Activated CD4-positive, alpha-beta T cell treated with anti-CD3 and anti-CD28 coated beads, Interleukin-2, Interleukin-4, amounts not matched to agents 100 ng/mL and 50 ng/mL, durations not matched to agents 16 hours and 8 hours (primary cell): ENCODE results near the gene MTUS2.
A peak's percentile ranks its signal among the peaks of the same experiment; 100 is the strongest.

Source experiments
- DNase-seq: peaks from one replicate; pipeline ENCODE4 v3.0.0-alpha.2; 2020; ENCODE audit warnings: low spot score

MTUS2 gene

GRCh38 chr13:29452773-29453616 lies 632.9 kb downstream of the MTUS2 start:
- DNase-seq, result no peak

- DNase-seq, result no peak
Observed at GRCh38 chr13:29453617-29454011, 633.5 kb downstream of the MTUS2 start.

GRCh38 chr13:29454931-29455481 lies 634.9 kb downstream of the MTUS2 start:
- no peak for DNase-seq

DNA sequence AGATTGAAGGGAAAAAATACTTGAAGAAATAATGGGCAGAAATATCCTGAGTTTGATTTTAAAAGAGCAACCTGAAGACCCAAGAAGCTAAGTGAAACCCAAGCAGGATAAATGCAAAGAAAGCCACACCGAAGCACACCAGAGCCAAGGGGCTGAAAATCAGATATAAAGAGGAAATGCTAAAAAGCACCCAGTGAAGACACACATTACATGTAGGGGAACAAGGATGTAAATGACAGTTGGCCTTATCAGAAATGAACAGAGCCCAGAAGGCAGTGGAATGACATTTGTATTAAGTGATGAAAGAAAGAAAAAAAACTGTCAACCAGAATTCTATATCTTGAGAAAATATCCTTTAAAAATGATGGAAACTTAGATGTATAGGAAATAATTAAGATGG lies 636.3 kb downstream of the MTUS2 start:
- no peak for DNase-seq

- DNase-seq, result no peak
Observed at GRCh38 chr13:29457299-29457698, 637.2 kb downstream of the MTUS2 start.

GRCh38 chr13:29458419-29458818 lies 638.3 kb downstream of the MTUS2 start:
- DNase-seq, result no peak

DNA sequence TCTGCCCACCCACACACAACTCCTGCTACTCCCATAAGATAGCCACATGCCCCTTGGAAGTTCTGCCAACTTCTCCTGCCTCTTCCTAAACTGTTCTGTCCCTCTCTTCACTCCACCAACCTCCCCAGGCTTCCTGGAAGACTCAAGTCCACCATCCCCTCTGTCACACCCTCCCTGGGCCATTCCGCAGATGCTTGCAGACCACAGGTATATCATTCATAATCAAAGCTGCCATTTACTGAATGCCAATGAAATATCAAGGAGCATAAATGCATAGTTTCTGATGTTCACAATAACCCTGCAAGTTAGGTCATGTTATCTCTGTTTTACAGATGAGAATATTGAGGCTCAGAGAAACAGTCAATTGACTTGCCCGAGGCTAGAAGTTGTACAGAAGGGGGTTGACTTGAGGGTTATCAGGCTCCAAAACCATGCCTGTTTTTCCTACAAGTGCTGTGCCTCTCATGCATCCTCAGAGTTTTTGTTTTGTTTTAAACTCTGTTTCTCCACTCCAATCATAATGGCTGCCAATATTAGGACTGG lies 639.7 kb downstream of the MTUS2 start:
- DNase-seq, result no peak

GRCh38 chr13:29464105-29464679 lies 644.1 kb downstream of the MTUS2 start:
- DNase-seq, result no peak

- DNase-seq, result no peak
Observed at GRCh38 chr13:29465741-29466293, 645.7 kb downstream of the MTUS2 start.

DNA sequence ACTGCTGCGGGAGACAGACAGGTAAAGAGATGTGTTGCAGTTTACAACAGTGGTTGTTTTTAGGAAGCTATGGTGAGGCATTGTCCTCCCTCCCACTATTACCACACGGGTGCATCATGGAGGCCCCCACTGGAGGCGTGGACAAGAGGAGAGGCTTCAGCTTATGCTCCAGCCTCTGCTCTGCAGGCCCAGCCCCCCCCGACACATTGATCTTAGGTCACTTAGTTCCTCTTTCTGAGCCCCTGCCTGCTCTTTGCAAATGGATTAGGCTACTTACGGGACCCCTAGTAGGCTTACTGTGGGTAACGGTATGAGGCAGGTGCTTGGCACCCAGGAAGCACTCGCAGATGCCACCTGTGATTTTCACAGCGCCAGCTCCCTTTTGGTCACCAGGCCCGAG lies 651.4 kb downstream of the MTUS2 start:
- no peak for DNase-seq

- DNase-seq, result peak; percentile 49
Observed at GRCh38 chr13:29472332-29472961, 652.3 kb downstream of the MTUS2 start.

DNA sequence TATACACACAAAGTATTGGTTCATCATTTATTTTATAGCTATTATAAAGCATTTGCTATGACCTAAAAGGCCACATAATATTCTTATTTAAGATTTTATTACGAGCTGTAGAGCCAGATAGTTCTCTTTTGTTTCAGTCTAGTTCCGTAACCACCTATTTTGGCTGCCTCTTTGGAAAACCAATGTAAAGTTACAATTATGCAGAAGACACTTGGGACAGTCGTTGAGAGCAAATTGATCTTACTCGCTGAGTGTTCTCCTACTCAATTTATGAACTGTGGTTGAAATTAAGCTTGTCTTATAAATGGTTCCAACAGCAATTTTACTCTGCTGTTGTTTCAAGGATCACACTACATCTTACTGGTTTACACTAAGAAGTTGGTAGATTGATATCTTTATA lies 653.0 kb downstream of the MTUS2 start:
- DNase-seq, result no peak

DNA sequence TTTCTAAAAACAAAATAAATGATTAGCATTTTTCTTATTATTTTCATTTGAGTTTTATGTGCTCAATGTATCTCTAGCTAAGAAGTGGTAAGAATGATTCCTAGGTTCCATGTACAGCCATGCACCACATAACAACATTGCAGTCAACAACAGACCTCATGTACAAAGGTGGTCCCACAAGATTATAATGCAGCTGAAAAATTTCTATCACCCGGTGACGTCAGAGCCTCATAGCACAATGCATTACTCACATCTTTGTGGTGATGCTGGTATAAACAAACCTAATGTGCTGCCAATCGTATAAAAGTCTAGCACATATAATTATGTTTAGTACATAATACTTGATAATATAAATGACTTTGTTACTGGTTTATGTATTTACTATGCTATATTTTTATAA lies 654.9 kb downstream of the MTUS2 start:
- no peak for DNase-seq

DNA sequence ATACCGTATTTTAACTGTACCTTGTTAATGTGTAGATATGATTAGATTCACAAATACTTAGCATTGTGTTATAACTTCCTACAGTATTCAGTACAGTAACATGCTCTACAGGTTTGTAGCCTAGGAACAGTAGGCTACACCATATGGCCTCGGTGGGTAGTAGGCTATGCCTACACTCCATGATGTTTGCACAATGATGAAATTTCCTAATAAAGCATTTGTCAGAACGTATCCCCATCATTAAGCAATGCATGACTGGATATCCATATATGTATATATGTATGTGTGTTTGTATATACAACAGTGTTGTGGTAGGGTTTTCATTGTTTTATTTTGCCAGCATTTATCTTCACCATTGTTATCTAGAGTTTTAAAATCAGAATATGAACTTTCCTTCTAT lies 655.9 kb downstream of the MTUS2 start:
- DNase-seq, result no peak

GRCh38 chr13:29479716-29480492 lies 659.8 kb downstream of the MTUS2 start:
- DNase-seq, result no peak

DNA sequence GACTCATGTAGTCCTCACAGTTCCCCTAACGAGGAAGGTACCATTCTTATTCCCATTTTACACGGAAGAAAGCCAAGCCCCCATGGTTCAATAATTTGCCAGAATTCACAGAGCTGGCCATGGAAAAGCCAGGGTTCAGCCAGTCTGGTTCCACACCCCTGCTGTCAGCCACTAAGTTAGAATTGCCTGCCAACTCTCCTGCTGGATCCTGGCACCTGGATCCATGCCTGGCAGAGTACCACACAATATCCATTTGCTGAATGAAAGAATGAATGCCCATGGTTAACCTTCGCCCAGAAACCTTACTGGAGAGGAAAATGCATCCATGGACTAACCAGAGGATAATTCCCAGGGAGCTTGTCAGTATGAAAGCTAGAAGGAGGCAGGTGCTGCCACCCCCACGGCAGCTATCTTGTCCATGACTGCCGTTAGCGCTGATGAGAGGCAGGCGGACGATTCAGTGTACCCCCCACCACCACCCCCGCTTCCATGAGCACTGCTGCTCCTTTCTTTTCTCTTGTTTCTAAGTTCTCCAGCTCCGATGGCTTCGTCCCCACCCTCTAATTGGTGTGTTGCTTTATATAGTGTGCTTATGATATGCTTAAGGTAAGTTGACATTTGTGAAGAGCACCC lies 660.9 kb downstream of the MTUS2 start:
- DNase-seq, result no peak

- no peak for DNase-seq
Observed at GRCh38 chr13:29481603-29482002, 661.5 kb downstream of the MTUS2 start.

DNA sequence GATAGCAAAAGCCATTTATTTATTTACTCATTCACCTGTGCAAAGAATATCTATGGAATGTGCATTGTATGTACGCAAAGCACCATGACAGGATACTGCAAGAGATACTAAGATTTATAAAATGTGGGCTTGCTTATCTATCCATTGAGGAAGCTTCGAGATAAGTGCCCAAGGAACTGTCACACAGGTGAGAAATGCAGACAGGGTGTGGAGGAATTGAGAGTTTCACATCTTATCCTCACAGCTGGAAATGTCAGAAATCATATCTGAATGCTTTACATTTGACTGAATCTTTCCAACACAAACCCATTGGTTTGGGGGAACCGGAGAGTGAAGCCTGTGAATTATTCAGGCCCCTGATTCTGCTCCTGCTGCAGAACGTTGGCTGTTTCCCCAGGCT lies 662.4 kb downstream of the MTUS2 start:
- DNase-seq, result no peak

DNA sequence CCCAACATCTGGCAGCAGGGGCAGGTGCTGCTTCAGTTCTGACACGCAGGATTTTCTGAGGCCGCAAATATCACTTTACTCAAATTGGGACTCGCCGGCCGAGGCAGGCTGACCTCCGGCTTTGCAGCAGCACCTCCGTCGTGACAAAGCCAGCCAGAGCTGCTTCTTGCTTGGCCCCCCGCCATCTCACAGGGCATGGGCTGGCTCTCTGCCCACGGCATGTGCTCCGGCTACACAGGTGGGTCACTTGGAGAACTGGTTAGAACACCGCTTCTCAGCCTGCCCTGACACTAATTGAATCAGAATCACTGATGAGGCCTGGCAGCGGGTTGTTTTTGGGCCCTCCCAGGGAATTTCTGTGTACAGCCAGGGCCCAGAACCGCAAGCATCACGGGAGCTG lies 663.1 kb downstream of the MTUS2 start:
- DNase-seq, result no peak

GRCh38 chr13:29483623-29484022 lies 663.5 kb downstream of the MTUS2 start:
- no peak for DNase-seq

DNA sequence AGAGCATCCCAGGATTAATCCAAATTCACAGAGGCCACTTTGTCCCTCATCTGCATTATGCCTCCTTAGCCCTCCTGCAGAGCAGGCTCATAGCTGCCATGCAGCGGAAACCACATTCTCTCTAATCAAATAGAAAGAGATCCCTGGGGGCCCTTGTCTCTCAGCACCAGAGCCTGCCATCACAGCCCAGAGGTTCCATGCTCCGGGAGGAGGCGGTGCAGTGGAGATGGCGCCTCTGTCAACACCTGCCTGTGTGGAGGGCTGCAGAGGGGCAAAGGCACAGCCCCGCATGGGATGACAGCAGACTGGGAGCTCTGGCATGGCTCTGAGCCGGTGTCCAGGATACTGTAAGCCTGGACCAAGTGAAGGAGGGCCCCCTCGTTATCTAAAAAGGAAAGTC lies 664.1 kb downstream of the MTUS2 start:
- no peak for DNase-seq
